GM18511 (cell line): ENCODE data around the gene KRT33A.
"Not testable (repeated sequence)": the region's sequence is repeated elsewhere in the genome, so short reads cannot be mapped to it uniquely, and the experiment has no call there.

Experiments used
- ATAC-seq: cut with Tn5 transposase; IDR thresholded peaks from one replicate; pipeline ENCODE4 v1.9.1; 2021; ENCODE audit warnings: mild to moderate bottlenecking, moderate library complexity; ENCODE audit not compliant: unreplicated experiment

The KRT33A gene

GRCh38 chr17:41366070-41366469 is 15.4 kb upstream of the KRT33A start:
- ATAC-seq = no peak

- no peak for ATAC-seq
These were observed 13.3 kb upstream of the KRT33A start for GRCh38 chr17:41363881-41364280.

GRCh38 chr17:41360296-41360995 is 9.8 kb upstream of the KRT33A start:
- ATAC-seq = no peak

- no peak for ATAC-seq
These were observed 3.9 kb upstream of the KRT33A start for GRCh38 chr17:41354536-41354935.

GRCh38 chr17:41352597-41353366 is 2.2 kb upstream of the KRT33A start:
- ATAC-seq = no peak

- ATAC-seq = no peak
These were observed 549 bp upstream of the KRT33A start for GRCh38 chr17:41351177-41351576.

- ATAC-seq = no peak
These were observed 2.5 kb downstream of the KRT33A start for GRCh38 chr17:41347869-41348760.

- ATAC-seq = not testable (repeated sequence)
These were observed 4.2 kb downstream of the KRT33A start for GRCh38 chr17:41346421-41346820.

- ATAC-seq = no peak
These were observed 4.6 kb downstream of the KRT33A start for GRCh38 chr17:41345992-41346391.

- no peak for ATAC-seq
These were observed 7.6 kb downstream of the KRT33A start for GRCh38 chr17:41343029-41343428.

- peak; percentile 45 for ATAC-seq
These were observed 9.4 kb downstream of the KRT33A start for GRCh38 chr17:41340934-41341861.

- peak; percentile 35 for ATAC-seq
These were observed 10.1 kb downstream of the KRT33A start for GRCh38 chr17:41340494-41340893.

- no peak for ATAC-seq
These were observed 11.0 kb downstream of the KRT33A start for GRCh38 chr17:41339571-41340172.

- no peak for ATAC-seq
These were observed 11.6 kb downstream of the KRT33A start for GRCh38 chr17:41338961-41339485.

GRCh38 chr17:41335747-41336146 is 14.9 kb downstream of the KRT33A start:
- no peak for ATAC-seq

- no peak for ATAC-seq
These were observed 16.0 kb downstream of the KRT33A start for GRCh38 chr17:41334385-41335305.

GRCh38 chr17:41333836-41334235 is 16.8 kb downstream of the KRT33A start:
- ATAC-seq = no peak

GRCh38 chr17:41333098-41333497 is 17.5 kb downstream of the KRT33A start:
- no peak for ATAC-seq

- ATAC-seq = no peak
These were observed 18.4 kb downstream of the KRT33A start for GRCh38 chr17:41332239-41332638.
